HepG2 (cell line): Measurements from ENCODE around the gene DDN. TPM values are rescaled to one million over a fixed set of nuclear protein-coding genes. Genes with fewer than 3 reads are reported as not detected.

Experiments
- ATAC-seq: fragments of 200-7000 bp; cut with Tn5 transposase; 3 replicates; pipeline ENCODE4 v1.9.1; 2020; ENCODE audit warnings: mild to moderate bottlenecking, moderate library complexity
- BruUV-seq: library from RNA; stranded (reverse); fragments of 400-500 nt; replicated peaks from 2 replicates; lab custom pipeline; 2021; lab: Mats Ljungman, UMichigan
- CTCF ChIA-PET: fragments of 300-600 bp; formaldehyde crosslinking; extraction: SDS; loops from one replicate; lab custom pipeline; 2021; ENCODE audit warnings: low total read pairs, inconsistent platforms, low intra/inter-chr PET ratio; lab: Yijun Ruan, JAX
- POLR2A ChIA-PET: fragments of 350-600 bp; sonication (Branson Sonifier 250); formaldehyde crosslinking; loops from one replicate; lab custom pipeline; 2020; ENCODE audit warnings: antibody characterized with exemption, inconsistent platforms; lab: Yijun Ruan, JAX
- DNase-seq: peaks from one replicate; pipeline ENCODE4 v3.0.0-alpha.2; 2015; ENCODE audit warnings: low spot score
- FAIRE-seq: peaks from 3 replicates; lab custom pipeline; 2011; peaks lifted over from hg19 to GRCh38; lab: Jason Lieb, UNC
- H2AFZ ChIP-seq: one replicate; pipeline ENCODE4 v1.6.1; 2011; ENCODE audit warnings: low read length, inconsistent platforms
- H3K27ac ChIP-seq: fragments of 300-600 bp; 3 replicates; pipeline ENCODE4 v1.8.0; 2011; ENCODE audit warnings: mixed run types, mild to moderate bottlenecking, mixed read lengths, low read length, inconsistent platforms; ENCODE audit not compliant: insufficient read depth; ENCODE audit errors: extremely low read length
- H3K27me3 ChIP-seq, 2 experiments: fragments of 200-600 bp in 1 of 2; 2 replicates in 1 of 2; 3 replicates in 1 of 2; pipeline versions ENCODE4 v1.6.0 to v1.8.0; 2011; ENCODE audit warnings: low read length in 2 of 2, mild to moderate bottlenecking in 2 of 2, moderate library complexity in 2 of 2, inconsistent platforms in 1 of 2; ENCODE audit not compliant: insufficient read depth in 2 of 2, control insufficient read depth in 1 of 2
- H3K36me3 ChIP-seq, 2 experiments: fragments of 200-600 bp in 1 of 2; replicated peaks in 1 of 2; 2 replicates in 1 of 2; 3 replicates in 1 of 2; pipeline versions ENCODE4 v1.5.1 to v1.8.0; 2011; ENCODE audit warnings: low read length in 2 of 2, inconsistent platforms in 1 of 2; ENCODE audit not compliant: insufficient read depth in 2 of 2, control insufficient read depth in 1 of 2
- H3K4me1 ChIP-seq: 2 replicates; pipeline ENCODE4 v1.5.1; 2012; ENCODE audit warnings: low read length, inconsistent platforms; ENCODE audit not compliant: insufficient read depth
- H3K4me2 ChIP-seq: 2 replicates; pipeline ENCODE4 v1.6.0; 2011; ENCODE audit warnings: low read depth, low read length, inconsistent platforms
- H3K4me3 ChIP-seq, 3 experiments: fragments of 200-600 bp in 1 of 3; sonication (generic), shearing (Covaris generic) in 1 of 3; replicated peaks in 1 of 3; 2 replicates each; pipeline ENCODE4 v1.5.1; 2011 to 2016; ENCODE audit warnings: low read length in 3 of 3, inconsistent platforms in 2 of 3, low read depth in 2 of 3, mild to moderate bottlenecking in 2 of 3, control low read depth in 1 of 3, mixed read lengths in 1 of 3; ENCODE audit not compliant: insufficient read depth in 1 of 3
- H3K79me2 ChIP-seq: one replicate; pipeline ENCODE4 v1.6.1; 2011; ENCODE audit warnings: low read length, inconsistent platforms; ENCODE audit not compliant: insufficient read depth
- H3K9ac ChIP-seq: 2 replicates; pipeline ENCODE4 v1.6.0; 2011; ENCODE audit warnings: mild to moderate bottlenecking, low read depth, low read length, inconsistent platforms; ENCODE audit not compliant: insufficient read depth
- H3K9me3 ChIP-seq: 2 replicates; pipeline ENCODE4 v1.5.1; 2012; ENCODE audit warnings: mild to moderate bottlenecking, low read length
- H4K20me1 ChIP-seq: 2 replicates; pipeline ENCODE4 v1.6.0; 2011; ENCODE audit warnings: inconsistent platforms, mild to moderate bottlenecking, low read length, moderate library complexity; ENCODE audit not compliant: insufficient read depth
- BRCA1 ChIP-seq: sonication (generic); formaldehyde crosslinking; IDR thresholded peaks from 2 replicates; pipeline ENCODE4 v1.4.0; 2020; ENCODE audit warnings: missing genetic modification reagents
- DNMT3B ChIP-seq: conservative IDR thresholded peaks from 2 replicates; pipeline ENCODE4 v1.6.1; 2016; ENCODE audit warnings: missing biosample characterization, control low read depth
- E2F1 ChIP-seq: sonication (generic); formaldehyde crosslinking; IDR thresholded peaks from 2 replicates; pipeline ENCODE4 v1.5.0; 2020; ENCODE audit warnings: missing genetic modification reagents
- FOSL1 ChIP-seq: sonication (generic); formaldehyde crosslinking; IDR thresholded peaks from 2 replicates; pipeline ENCODE4 v1.9.0; 2021; ENCODE audit warnings: missing genetic modification reagents, borderline replicate concordance
- FOSL2 ChIP-seq: sonication (generic); formaldehyde crosslinking; IDR thresholded peaks from 2 replicates; pipeline ENCODE4 v1.4.0; 2020; ENCODE audit warnings: missing genetic modification reagents
- FOXP4 ChIP-seq: sonication (generic); formaldehyde crosslinking; IDR thresholded peaks from 2 replicates; pipeline ENCODE4 v1.4.0; 2020; ENCODE audit warnings: missing genetic modification reagents
- HNRNPH1 ChIP-seq: fragments of 200-400 bp; formaldehyde crosslinking; optimal IDR thresholded peaks from 2 replicates; pipeline ENCODE3; 2017; ENCODE audit warnings: mild to moderate bottlenecking, low read depth, low read length
- IKZF4 ChIP-seq: sonication (generic); formaldehyde crosslinking; IDR thresholded peaks from 2 replicates; pipeline ENCODE4 v1.5.1; 2020; ENCODE audit warnings: borderline replicate concordance, mild to moderate bottlenecking, low read depth, missing genetic modification reagents; ENCODE audit errors: not compliant biosample characterization
- JDP2 ChIP-seq: sonication (generic); formaldehyde crosslinking; IDR thresholded peaks from 2 replicates; pipeline ENCODE4 v1.8.1; 2022; ENCODE audit warnings: missing genetic modification reagents, borderline replicate concordance
- MTA1 ChIP-seq: sonication (generic); formaldehyde crosslinking; IDR thresholded peaks from 2 replicates; pipeline ENCODE4 v1.4.0; 2020; ENCODE audit warnings: missing genetic modification reagents, mild to moderate bottlenecking, borderline replicate concordance
- SNAPC2 ChIP-seq: sonication (generic); formaldehyde crosslinking; IDR thresholded peaks from 2 replicates; pipeline ENCODE4 v1.8.1; 2022; ENCODE audit warnings: mild to moderate bottlenecking, missing genetic modification reagents
- ZFP36 ChIP-seq: fragments of 150-350 bp; IDR thresholded peaks from 2 replicates; pipeline ENCODE4 v1.6.1; 2018; ENCODE audit warnings: borderline replicate concordance, low read length, low read depth; ENCODE audit not compliant: partially characterized antibody
- ZFP41 ChIP-seq: sonication (generic); formaldehyde crosslinking; IDR thresholded peaks from 2 replicates; pipeline ENCODE4 v1.4.0; 2020; ENCODE audit warnings: mild to moderate bottlenecking, missing genetic modification reagents, borderline replicate concordance
- ZNF790 ChIP-seq: sonication (generic); formaldehyde crosslinking; IDR thresholded peaks from 2 replicates; pipeline ENCODE4 v1.8.0; 2022; ENCODE audit warnings: missing genetic modification reagents, mild to moderate bottlenecking, borderline replicate concordance
- WGBS: methylation state at CpG from one replicate; pipeline ENCODE4 v1.1.6; 2017; ENCODE audit warnings: low lambda C conversion rate; 5-methylcytosine and 5-hydroxymethylcytosine counted together
- in situ Hi-C: cut with HindIII; loops from 2 replicates; pipeline ENCODE4 v1.10.0; 2017; ENCODE audit warnings: low pct_unique_long_range_greater_than_20kb; ENCODE audit not compliant: extremely low pct_ligation_motif_present
- intact Hi-C: fragments of 100-400 bp; cut with micrococcal nuclease; formaldehyde crosslinking; loops from one replicate; pipeline ENCODE4 v1.10.0; 2022; ENCODE audit not compliant: unreplicated experiment
- polyA plus RNA-seq, 8 experiments: library from polyadenylated mRNA; depleted of rRNA in 3 of 8; stranded (reverse) in 7 of 8; unstranded in 1 of 8; fragments of >200 nt; fragmentation: Illumina TruSeq in 4 of 8; extraction: Trizol in 4 of 8; gene quantifications; 2 replicates each; pipeline versions ENCODE4 v1.2.1 to v1.2.3, GENCODE V29; 2011 to 2016; ENCODE audit warnings: low read depth in 4 of 8, missing spikeins in 1 of 8, mixed read lengths in 1 of 8; ENCODE audit not compliant: insufficient read depth in 1 of 8
- total RNA-seq, 5 experiments: library from RNA; depleted of rRNA; stranded (reverse); fragments of >200 nt; fragmentation: Illumina TruSeq; extraction: Trizol; gene quantifications; 2 replicates each; pipeline ENCODE4 v1.2.3, GENCODE V29; 2016; ENCODE audit warnings: low read depth in 1 of 5
- TF ChIP-seq, protein P1 (sequence below): sonication (generic); formaldehyde crosslinking; conservative IDR thresholded peaks from 2 replicates; pipeline ENCODE4 v1.8.0; 2022; ENCODE audit warnings: mild to moderate bottlenecking, moderate library complexity, missing genetic modification reagents

Gene DDN
- total and polyA plus RNA-seq, 2 of the 13 experiments (the other 11 are each of a cell fraction or from before 2014, with no cell fraction given): 0.24 to 0.53 TPM

GRCh38 chr12:49020441-49020840 is 21.3 kb upstream of the DDN start:
- in situ Hi-C loops (no loop called here), intact Hi-C loops (no loop called here)
- DNase-seq: no peak
- WGBS: 93% methylated on average over 5 of the region's 6 CpGs
- CTCF ChIA-PET: interaction anchor here (3.4 kb wide), 1 partner anchor 24 kb away, joined by 15 read pairs; no protein-coding TSS in a partner anchor
- POLR2A ChIA-PET: interaction anchor here (1.1 to 1.3 kb wide), 6 partner anchors 13 to 36 kb away, joined by 3 to 9 read pairs (median 4); partner anchors contain the start of gene DDN
- H3K9ac ChIP-seq: no peak overlapping the region
- TF ChIP-seq ZFP36 (no peak), MTA1 (CRISPR knock-in tag) (no peak), JDP2 (CRISPR knock-in tag) (no peak), FOSL2 (CRISPR knock-in tag) (no peak), DNMT3B (CRISPR knock-in tag) (no peak), ZNF790 (CRISPR knock-in tag) (no peak), FOXP4 (CRISPR knock-in tag) (no peak), HNRNPH1 (no peak), BRCA1 (CRISPR knock-in tag) (no peak), SNAPC2 (no peak), FOSL1 (no peak), E2F1 (no peak), ZFP41 (CRISPR knock-in tag) (no peak), IKZF4 (CRISPR knock-in tag) (no peak)
- TF ChIP-seq, protein P1, sequence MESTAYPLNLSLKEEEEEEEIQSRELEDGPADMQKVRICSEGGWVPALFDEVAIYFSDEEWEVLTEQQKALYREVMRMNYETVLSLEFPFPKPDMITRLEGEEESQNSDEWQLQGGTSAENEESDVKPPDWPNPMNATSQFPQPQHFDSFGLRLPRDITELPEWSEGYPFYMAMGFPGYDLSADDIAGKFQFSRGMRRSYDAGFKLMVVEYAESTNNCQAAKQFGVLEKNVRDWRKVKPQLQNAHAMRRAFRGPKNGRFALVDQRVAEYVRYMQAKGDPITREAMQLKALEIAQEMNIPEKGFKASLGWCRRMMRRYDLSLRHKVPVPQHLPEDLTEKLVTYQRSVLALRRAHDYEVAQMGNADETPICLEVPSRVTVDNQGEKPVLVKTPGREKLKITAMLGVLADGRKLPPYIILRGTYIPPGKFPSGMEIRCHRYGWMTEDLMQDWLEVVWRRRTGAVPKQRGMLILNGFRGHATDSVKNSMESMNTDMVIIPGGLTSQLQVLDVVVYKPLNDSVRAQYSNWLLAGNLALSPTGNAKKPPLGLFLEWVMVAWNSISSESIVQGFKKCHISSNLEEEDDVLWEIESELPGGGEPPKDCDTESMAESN (CRISPR knock-in tag): no peak
- H3K9me3 ChIP-seq: no peaks in the 10 kb centered on the region
- H3K79me2 ChIP-seq: peaks cover 6% of the 10 kb centered on the region
- no peak overlapping the region for H3K4me3 ChIP-seq
- ATAC-seq: no peak
- H2AFZ ChIP-seq: no peak overlapping the region
- H3K4me2 ChIP-seq: no peak overlapping the region
- H3K27me3 ChIP-seq: no peaks in the 10 kb centered on the region
- H3K4me1 ChIP-seq: peaks cover 20% of the 10 kb centered on the region
- no peak overlapping the region for H3K27ac ChIP-seq
- no peaks in the 10 kb centered on the region for H4K20me1 ChIP-seq
- BruUV-seq: no TSS peak
- FAIRE-seq: no peak
- H3K36me3 ChIP-seq: peaks cover 18 to 31% of the 10 kb centered on the region in 2 experiments
